KMS-11 (cell line): ENCODE data around the gene TMEM225B.
"Not testable (repeated sequence)": the region's sequence is repeated elsewhere in the genome, so short reads cannot be mapped to it uniquely, and the experiment has no call there.

Experiments
- H2AFZ ChIP-seq: fragments of 200-600 bp; sonication (generic); 2 replicates; pipeline ENCODE4 v1.6.1; 2016; ENCODE audit warnings: antibody characterized with exemption, mixed run types, low read depth
- H3K27ac ChIP-seq: fragments of 200-600 bp; sonication (generic); 2 replicates; pipeline ENCODE4 v1.6.1; 2016; ENCODE audit warnings: mild to moderate bottlenecking, mixed run types
- H3K27me3 ChIP-seq: fragments of 200-600 bp; sonication (generic); 2 replicates; pipeline ENCODE4 v1.6.1; 2017; ENCODE audit warnings: mild to moderate bottlenecking, low read depth, mixed run types, moderate library complexity; ENCODE audit not compliant: insufficient read depth
- H3K36me3 ChIP-seq: fragments of 200-600 bp; sonication (generic); 2 replicates; pipeline ENCODE4 v1.6.1; 2017; ENCODE audit warnings: mild to moderate bottlenecking, mixed run types; ENCODE audit not compliant: insufficient read depth
- H3K4me1 ChIP-seq: fragments of 200-600 bp; sonication (generic); 2 replicates; pipeline ENCODE4 v1.6.1; 2016; ENCODE audit warnings: mild to moderate bottlenecking, low read depth, mixed run types; ENCODE audit not compliant: poor library complexity, severe bottlenecking
- H3K4me2 ChIP-seq: fragments of 200-600 bp; sonication (generic); 2 replicates; pipeline ENCODE4 v1.7.0; 2016; ENCODE audit warnings: mild to moderate bottlenecking, mixed run types
- H3K4me3 ChIP-seq: fragments of 200-600 bp; sonication (generic); IDR thresholded peaks from 2 replicates; pipeline ENCODE4 v1.6.1; 2017; ENCODE audit warnings: low read depth, low read length, mixed read lengths; ENCODE audit not compliant: insufficient read depth
- H3K79me2 ChIP-seq: fragments of 200-600 bp; sonication (generic); 2 replicates; pipeline ENCODE4 v1.6.1; 2016; ENCODE audit warnings: low read depth, mixed run types; ENCODE audit not compliant: insufficient read depth
- H3K9ac ChIP-seq: fragments of 200-600 bp; sonication (generic); 2 replicates; pipeline ENCODE4 v1.6.1; 2016; ENCODE audit warnings: mild to moderate bottlenecking, mixed run types
- H4K20me1 ChIP-seq: fragments of 200-600 bp; sonication (generic); 2 replicates; pipeline ENCODE4 v1.6.1; 2016; ENCODE audit warnings: mild to moderate bottlenecking, mixed run types; ENCODE audit not compliant: insufficient read depth
- CTCF ChIP-seq: fragments of 200-600 bp; sonication (generic); conservative IDR thresholded peaks from 2 replicates; pipeline ENCODE4 v1.6.1; 2017; ENCODE audit warnings: low read depth, mild to moderate bottlenecking, antibody characterized with exemption, low read length, moderate library complexity, mixed read lengths

The TMEM225B gene

GRCh38 chr7:99627513-99627912 is 29.4 kb downstream of the TMEM225B start:
- no peaks in the 10 kb centered on the region; the same call in 1 of the 2 replicates for H3K36me3 ChIP-seq
- H3K9ac ChIP-seq, result no peak overlapping the region

GRCh38 chr7:99628471-99629465 is 30.7 kb downstream of the TMEM225B start:
- no peak for TF ChIP-seq CTCF
- H3K4me1 ChIP-seq, result no peaks in the 10 kb centered on the region
- H3K27ac ChIP-seq, result no peak overlapping the region
- H3K9ac ChIP-seq, result no peak overlapping the region
- no peak overlapping the region for H3K4me3 ChIP-seq
- no peak overlapping the region for H3K4me2 ChIP-seq
- H3K36me3 ChIP-seq, result no peaks in the 10 kb centered on the region; the same call in 1 of the 2 replicates
- no peaks in the 10 kb centered on the region for H3K27me3 ChIP-seq
- H4K20me1 ChIP-seq, result no peaks in the 10 kb centered on the region
- H2AFZ ChIP-seq, result no peak overlapping the region
- no peaks in the 10 kb centered on the region for H3K79me2 ChIP-seq

More at GRCh38 chr7:99627513-99627912, 29.4 kb downstream of the TMEM225B start:
- no peak overlapping the region for H3K4me3 ChIP-seq
- no peaks in the 10 kb centered on the region for H4K20me1 ChIP-seq
- no peak overlapping the region for H2AFZ ChIP-seq
- no peak overlapping the region for H3K27ac ChIP-seq
- H3K79me2 ChIP-seq, result no peaks in the 10 kb centered on the region
- TF ChIP-seq CTCF, result no peak
- H3K4me1 ChIP-seq, result no peaks in the 10 kb centered on the region
- H3K4me2 ChIP-seq, result no peak overlapping the region
- no peaks in the 10 kb centered on the region for H3K27me3 ChIP-seq

- Histone ChIP-seq H3K4me3 (no peak overlapping the region), H3K79me2 (no peaks in the 10 kb centered on the region), H3K4me2 (no peak overlapping the region), H4K20me1 (no peaks in the 10 kb centered on the region), H3K27me3 (no peaks in the 10 kb centered on the region), H3K27ac (no peak overlapping the region), H2AFZ (no peak overlapping the region), H3K9ac (no peak overlapping the region), H3K36me3 (no peaks in the 10 kb centered on the region; the same call in 1 of the 2 replicates), H3K4me1 (no peaks in the 10 kb centered on the region)
- TF ChIP-seq CTCF, result no peak
These were observed 31.6 kb downstream of the TMEM225B start for GRCh38 chr7:99629643-99630042.

GRCh38 chr7:99631295-99632109 is 33.4 kb downstream of the TMEM225B start:
- Histone ChIP-seq H4K20me1 (no peaks in the 10 kb centered on the region), H3K27me3 (no peaks in the 10 kb centered on the region), H3K4me1 (no peaks in the 10 kb centered on the region), H3K36me3 (no peaks in the 10 kb centered on the region; the same call in 1 of the 2 replicates), H3K27ac (no peak overlapping the region), H3K4me2 (no peak overlapping the region), H3K79me2 (no peaks in the 10 kb centered on the region), H3K4me3 (no peak overlapping the region), H3K9ac (no peak overlapping the region), H2AFZ (no peak overlapping the region)
- no peak for TF ChIP-seq CTCF

- not testable (repeated sequence) for H4K20me1 ChIP-seq, H2AFZ ChIP-seq, H3K27ac ChIP-seq, H3K36me3 ChIP-seq, H3K4me3 ChIP-seq, H3K4me1 ChIP-seq, H3K27me3 ChIP-seq, H3K9ac ChIP-seq, H3K79me2 ChIP-seq, H3K4me2 ChIP-seq
These were observed 39.3 kb downstream of the TMEM225B start for GRCh38 chr7:99637414-99637813.
